HG03097 (cell line): Measurements from ENCODE around the gene YWHAH.

ENCODE experiments used
- ATAC-seq: cut with Tn5 transposase; IDR thresholded peaks from one replicate; pipeline ENCODE4 v1.9.1; 2021; ENCODE audit not compliant: unreplicated experiment, low FRiP score

The YWHAH gene

DNA sequence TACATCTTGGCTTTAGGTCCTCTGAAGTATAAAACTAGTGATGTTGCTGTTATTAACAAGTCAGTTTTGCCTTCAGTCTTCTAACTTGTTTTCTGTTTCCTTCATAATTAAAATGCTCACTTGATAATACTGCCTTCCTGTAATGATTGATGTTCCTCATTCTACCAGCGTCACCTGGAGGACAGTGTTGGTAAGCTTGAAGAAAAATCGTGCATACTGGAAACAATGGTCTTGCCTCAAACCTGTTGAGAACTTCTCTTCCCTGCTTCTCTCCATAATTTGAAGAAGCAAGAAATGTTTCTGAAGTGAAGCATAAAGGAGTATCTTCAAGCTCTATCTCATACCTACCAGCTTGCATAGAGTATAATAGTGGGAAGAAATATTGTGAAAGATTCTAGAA, 3.0 kb downstream of the YWHAH start:
- ATAC-seq = no peak

DNA sequence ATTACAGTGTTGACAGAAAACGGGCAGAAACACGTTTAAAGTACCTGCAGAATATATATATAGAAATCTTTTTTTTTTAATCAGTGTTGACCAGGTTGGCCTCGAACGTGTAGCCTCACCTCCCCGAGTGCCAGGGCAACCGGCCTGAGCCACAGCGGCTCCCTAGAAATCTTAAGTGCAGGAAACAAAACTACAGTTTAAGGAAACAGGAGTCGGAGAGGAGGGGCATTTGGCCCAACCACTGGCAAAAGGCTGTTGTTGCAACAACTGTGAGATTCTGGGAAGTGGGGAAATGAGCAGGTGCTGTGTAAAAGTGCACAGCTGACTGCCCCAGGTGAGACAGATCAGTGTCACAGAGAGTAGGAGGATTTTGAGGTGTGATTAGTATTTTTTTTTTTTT, 3.7 kb downstream of the YWHAH start:
- no peak for ATAC-seq

DNA sequence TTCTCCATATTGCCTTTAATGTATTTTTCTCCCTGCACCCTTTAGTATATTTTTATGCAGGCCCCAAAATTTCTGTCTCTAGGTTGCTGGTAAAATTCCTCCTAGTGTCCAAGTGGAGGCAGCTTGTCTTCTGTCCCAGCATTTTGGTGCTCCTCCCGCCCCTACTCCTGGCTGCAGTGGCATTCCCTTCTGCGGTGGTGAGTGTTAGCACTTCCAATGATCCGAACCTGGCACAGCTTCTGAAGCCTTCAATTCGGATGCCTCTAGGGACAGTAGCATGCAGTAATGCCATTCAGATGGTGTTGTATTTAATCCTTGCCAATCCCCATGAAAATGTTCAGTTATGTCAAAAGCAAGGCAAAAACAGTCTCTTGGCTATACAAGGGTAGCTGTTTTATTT, 5.9 kb downstream of the YWHAH start:
- no peak for ATAC-seq

DNA sequence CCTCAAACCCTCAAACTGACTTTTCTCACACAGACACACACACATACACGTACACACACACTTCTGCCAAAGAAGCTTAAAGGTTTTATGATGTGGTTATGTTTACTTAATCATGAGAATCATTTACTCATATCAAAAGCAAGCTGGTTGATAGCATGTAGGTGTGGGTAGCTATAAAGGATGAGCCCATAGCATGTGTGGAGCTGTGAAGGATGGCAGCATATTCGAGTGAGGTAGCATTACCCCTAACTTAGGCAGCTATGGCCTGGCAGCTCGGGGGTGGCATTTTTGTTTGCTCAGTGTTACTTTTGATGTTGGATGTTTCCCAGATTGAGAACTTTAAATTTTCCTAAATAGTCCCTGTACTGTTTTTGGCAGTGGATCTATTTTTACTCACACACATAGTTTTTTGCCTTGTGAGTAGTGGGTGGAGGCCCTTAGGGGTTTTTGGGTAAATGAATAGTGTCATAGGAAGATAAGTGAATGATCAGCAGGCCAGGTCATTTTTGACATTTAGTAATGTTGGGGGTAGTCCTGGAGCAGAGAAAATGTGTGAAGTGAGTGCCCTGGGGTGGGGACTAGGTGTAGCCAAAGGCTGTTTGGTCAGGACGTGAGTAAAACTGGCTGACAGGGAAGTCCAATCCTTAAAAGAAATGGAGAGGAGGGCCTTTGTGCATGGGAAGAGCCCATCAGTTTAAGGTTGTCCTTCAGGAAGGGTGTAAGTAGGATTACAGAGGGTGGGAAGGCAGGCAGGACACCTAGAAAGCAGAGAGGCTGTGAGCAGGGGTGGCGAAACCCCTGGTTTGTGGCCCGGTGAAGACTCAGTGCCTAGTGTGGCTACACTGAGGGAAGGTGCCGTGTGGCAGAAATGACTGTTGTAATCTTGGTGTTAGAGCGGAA, 7.1 kb downstream of the YWHAH start:
- no peak for ATAC-seq

DNA sequence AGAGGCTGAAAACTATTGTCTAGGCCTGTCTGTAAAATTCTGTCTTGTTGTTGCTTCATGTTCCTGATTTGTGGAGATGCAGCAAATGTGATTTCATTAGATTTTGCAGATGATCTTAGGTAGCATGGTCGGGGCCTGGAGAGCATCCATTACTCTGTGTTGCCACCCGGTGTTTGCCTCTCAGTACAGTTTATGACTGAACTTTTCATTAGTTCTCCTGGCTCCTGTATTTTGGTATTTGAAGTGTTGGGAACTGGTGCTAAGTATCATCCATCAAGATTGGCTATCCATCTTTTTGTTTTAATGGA, 7.7 kb downstream of the YWHAH start:
- no peak for ATAC-seq

DNA sequence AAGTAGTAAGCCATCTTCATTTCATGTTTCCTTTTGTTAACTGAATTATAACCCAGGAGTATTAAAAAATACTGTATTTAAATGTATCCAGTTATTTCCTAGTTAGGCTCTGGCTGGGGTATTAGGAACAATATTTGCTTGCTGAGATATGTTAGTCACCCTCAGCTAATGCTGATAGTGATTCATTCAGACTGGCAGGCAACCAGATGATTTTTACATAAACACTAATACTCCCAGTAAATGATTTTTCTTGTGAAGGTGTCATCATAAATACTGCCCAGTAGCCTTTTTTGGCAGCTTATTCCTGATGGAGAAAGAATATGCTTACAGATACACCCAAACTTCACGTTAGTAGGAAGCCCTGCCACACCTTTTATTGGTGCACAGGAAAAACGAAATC, 8.1 kb downstream of the YWHAH start:
- no peak for ATAC-seq

DNA sequence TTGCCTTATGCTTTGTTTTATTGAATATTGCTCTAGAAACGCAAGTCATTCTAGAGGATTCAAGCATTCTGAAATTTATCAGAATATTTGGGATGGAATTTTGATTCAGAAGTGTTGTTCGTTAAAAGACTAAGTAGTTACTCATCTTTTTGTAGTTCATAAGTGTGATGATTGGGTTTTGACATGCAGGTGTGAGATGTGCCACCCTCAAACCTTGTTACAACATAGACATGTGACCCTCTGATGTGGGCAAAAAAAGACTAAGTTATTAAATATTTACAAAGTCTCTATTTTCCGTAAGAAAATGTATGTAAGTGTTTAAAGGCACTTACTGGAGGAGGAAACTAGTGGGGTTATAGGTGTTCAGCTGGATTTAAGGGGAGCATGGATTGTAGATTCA, 8.9 kb downstream of the YWHAH start:
- ATAC-seq = no peak

DNA sequence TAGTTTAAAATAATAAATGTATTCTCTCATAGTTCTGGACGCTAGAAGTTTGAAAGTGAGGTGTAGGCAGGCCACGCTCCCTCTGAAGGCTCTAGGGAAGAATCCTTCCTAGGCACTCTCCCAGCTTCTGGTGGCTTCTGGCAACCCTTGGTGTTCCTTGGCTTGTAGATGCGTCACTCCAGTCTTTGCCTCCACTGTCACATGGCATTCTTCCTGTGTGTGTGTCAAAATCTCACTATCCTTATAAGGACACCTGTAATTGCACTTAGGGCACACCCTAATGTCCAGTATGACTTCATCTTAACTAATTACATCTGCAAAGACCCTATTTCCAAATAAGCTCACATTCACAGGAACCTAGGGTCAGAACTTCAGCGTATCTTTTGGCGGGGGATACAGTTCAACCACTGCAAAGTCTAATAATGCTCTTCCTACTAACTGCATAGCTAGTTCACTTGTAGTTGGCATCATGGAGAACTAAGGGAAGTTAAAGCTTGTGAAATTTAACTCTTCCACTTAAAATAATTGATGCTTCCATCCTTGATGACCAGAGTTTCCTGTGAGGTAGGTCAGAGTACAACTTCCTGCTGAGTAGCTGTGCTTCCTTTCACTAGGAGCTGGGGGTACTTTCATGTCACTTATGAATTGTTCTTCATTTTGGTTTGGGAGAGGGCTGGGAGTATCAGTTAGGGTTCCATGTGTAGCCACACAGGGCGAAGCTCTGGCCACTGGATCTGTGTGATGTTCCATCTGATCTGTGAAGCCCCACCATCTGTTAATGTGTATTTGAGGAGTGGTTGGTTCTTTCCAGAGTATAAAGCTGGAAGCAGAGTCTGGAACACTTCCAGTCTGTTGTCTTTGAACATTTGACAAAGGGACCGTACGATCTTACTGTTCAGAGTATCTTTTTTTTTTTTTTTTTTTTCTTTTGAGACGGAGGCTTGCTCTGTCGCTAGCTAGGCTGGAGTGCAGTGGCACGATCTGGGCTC, 10.5 kb downstream of the YWHAH start:
- ATAC-seq = no peak

DNA sequence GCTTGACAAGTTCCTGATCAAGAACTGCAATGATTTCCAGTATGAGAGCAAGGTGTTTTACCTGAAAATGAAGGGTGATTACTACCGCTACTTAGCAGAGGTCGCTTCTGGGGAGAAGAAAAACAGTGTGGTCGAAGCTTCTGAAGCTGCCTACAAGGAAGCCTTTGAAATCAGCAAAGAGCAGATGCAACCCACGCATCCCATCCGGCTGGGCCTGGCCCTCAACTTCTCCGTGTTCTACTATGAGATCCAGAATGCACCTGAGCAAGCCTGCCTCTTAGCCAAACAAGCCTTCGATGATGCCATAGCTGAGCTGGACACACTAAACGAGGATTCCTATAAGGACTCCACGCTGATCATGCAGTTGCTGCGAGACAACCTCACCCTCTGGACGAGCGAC, 12.0 kb downstream of the YWHAH start:
- no peak for ATAC-seq

DNA sequence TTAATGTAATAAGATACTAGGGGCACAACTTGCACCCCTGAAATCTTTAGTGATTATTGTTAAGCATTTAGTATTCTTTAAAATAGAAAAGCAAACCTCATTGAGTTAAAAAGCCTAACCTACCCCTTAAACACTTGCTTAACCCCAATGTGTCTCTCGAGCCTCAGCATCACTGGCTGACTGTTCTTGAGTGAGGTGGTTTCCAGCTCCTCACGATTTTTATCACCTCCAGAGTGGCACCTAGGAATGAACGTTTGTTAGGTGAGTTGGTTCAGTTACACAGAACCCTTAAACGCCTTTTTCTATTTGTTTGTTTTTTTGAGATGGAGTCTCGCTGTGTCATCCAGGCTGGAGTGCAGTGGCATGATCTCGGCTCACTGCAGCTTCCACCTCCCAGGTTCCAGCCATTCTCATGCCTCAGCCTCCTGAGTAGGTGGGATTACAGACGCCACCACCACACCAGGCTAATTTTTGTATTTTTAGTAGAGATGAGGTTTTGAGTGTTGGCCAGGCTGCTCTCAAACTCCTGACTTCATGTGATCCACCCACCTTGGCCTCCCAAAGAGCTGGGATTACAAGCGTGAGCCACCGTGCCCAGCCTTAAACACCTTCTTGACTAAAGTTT, 13.7 kb downstream of the YWHAH start:
- no peak for ATAC-seq

DNA sequence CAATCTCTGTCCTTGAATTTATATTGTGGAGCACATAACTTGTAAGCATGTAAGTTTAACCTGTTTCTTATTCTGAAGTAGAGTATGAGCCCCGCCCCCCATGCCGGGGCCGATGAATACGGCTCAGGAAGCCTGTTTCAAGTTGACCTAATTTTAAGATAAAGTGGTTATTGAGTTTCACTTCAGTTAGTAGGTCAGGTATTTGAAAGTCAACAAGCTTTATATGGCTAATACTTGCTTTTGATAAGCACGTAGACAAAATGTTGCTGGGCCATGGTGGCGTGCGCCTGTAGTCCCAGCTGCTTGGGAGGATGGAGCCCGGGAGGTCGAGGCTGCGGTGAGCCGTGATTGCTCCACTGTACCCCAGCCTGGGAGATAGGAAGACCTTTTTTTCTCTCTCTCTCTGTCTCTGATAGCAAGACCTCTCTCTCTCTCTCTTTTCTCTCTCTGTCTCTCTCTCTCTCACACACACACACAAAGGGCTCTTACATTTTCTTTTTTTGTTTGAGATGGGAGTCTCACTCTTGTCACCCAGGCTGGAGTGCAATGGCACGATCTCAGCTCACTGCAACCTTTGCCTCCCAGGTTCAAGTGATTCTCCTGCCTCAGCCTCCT, 14.4 kb downstream of the YWHAH start:
- no peak for ATAC-seq

DNA sequence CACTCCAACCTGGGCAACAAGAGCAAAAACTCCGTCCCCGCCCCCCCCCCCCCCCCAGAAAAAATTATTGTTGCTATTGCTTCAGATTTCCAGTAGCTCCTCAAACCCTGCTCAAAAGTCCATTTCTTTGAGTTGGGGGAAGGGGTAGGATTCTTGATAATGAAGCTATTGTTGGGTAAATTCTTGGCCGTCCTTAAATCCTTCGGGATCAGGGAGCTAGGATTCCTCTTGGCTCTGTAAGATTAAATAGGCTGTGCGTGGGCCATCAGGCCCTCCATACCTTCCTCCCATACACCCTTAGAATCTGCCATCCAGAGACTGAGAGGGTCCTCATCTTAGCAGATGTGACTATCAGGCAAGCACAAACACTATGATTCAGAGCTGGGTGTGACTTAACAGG, 16.4 kb downstream of the YWHAH start:
- ATAC-seq = no peak

DNA sequence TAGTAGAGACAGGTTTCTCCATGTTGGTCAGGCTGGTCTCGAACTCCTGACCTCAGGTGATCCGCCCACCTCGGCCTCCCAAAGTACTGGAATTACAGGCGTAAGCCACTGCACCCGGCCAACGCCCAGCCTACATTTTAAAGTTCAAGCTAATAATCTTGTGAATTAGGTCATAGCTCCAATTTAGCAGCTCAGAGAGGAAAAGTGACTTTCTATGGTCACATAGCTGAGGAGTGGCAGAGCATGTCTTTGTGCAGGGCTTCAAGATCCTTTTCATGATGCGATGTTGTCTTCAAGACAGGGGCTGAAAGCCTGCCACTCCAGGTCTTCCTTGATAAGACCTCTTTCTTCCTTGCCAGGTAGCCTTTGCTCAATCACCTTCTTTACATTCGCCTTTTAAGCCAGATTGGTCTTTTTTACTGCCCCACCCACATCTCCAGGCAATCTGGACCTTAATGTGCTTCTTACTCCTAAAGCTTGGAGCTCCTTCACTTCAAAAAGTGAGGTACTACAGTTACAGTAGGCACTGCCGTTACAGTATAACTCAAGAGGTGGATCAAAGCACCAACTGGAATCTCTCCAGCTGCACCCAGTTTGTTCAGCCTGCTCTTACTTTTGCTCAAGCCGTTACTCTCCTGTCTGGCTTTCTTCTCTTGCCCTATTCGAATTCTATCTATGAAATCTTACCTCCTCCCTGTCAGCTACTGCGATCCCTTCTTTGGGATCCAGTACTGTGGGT, 18.2 kb downstream of the YWHAH start:
- ATAC-seq = no peak

DNA sequence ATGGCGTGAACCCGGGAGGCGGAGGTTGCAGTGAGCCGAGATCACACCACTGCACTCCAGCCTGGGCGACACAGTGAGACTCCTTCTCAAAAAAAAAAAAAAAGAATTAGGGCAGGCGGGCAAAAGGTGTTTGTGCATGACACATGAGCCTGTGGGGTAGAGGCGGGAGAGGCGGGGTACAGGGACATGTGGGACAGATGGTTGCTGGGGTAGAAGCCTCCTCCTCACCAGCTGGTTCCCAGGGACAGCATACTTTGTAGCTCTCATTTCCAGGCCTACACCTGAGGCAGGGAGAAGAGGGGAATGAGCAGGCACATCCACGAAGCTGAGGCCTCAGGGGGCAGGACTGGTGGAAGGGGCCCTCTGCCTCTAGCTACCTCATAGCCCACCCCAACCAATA, 23.7 kb downstream of the YWHAH start:
- ATAC-seq = no peak

DNA sequence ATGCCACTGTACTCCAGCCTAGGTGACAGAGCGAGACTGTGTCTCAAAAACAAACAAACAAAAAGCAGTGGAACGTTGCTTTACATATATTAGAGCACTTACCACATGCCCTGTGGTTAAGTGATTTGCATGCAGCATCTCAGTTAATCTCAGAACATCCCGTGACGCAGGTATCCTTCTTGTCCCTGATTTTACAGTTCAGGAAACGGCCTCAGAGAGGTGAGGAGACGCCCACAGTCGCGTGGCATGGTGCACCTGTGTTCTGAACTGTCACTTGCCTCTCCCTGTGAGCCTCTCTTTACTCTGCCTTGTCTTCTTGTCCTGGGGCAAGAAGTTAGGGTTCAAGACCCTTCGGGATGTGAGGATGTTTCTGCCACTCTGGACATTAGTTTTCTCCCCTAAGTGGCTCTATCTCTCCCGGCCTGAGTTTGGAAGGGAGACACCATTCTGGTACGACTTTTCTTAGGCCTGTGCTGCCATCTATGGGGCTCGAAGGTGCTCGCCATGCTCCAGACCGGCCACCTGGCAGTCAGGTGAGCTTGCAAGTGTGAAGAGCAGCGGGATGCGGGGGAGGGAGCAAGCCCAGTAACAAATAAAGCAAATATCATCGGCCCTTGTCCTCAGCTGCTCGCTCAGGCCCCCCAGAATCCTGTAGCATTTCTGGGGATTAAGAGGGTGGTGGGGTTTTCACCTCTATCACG, 25.6 kb downstream of the YWHAH start:
- peak; percentile 47 for ATAC-seq

DNA sequence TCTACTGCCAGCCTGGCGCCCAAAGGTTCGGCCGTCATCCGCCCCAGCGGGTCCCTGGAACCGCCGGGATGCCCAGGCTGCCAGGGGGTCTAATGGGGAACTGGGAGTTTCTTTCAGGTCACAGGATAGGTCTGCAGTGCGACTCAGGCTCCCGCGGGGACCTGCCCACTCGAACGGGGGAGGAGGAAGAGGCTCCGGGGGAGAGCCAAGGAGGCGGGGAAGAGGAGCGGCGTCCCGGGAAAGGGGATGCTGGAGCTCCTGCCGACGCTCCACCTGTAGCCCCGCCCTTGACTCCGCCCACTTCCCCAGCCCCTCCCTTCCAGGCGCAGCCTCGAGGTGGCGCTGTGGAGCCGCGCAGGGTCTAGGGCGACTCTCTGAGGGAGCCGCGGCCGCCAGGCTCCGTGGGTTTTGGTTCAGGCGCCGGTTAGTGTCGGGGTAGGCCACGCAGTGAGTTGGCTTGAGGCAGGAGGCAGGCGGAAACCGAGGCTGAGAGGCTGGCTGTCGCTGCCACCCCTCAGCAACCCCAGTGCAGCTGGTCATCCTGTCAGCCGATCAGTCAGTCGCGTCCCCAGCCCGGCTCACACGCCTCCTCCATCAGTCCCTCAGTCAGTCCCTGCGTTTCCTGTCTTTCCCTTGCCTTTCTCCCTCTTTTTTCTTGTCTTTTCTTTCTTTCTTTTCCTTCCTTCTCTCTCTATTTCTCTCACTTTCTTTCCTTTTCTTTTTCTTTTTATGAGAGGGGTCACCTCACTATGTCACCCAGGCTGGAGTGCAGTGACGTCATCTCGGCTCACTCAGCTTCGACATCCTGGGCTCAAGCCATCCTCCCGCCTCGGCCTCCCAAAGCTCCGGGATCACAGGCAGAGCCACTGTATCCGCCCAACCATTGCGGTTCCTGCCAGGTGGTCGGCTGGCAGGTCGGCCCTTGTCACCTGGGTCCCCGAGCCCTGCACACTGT, 26.4 kb downstream of the YWHAH start:
- ATAC-seq = peak; percentile 70

DNA sequence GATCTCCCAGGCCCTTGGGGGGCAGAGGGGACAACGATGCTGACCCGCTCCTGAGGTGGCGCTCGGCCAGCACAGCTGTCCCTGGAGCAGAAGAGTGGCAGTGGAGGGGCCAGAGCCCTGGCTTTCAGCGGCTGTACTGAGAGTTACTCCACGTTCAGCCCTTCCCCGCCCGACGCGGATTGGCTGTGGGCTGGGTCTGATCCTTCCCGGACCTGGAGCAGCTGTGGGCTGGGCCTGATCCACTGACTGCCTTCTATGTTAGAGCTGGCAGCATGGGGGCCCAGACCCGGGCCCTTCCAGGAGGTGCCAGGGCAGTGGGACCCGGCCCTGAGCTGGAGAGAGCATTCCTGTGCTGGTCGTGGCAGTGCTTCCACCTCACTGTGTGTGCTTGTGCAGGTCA, 27.8 kb downstream of the YWHAH start:
- no peak for ATAC-seq

DNA sequence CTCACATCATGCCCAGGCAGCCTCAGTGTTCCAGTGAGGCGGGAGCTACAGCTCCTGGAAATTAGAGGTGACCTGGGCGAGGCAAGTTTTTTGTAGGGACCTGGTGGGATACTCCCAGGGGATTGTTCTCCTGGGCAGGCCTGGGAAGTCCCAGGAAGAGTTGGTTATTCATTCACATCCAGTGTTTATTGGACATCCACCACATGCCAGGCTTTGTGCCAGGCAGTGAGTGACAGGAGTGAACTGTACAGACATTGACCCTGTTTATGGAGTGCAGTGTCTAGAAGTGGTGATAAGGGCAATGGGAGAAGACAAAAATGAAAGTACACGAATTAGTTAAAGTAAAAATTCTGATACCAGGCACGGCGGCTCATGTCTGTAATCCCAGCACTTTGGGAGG, 29.4 kb downstream of the YWHAH start:
- ATAC-seq = no peak
